ENCODE results near the gene OR7C2. TPM values are rescaled to one million over a fixed set of nuclear protein-coding genes. Genes with fewer than 3 reads are reported as not detected.

The OR7C2 gene
- total and polyA plus RNA-seq, 2 donors (not counting 1 experiment from before 2014, with no cell fraction given) = not detected

DNA sequence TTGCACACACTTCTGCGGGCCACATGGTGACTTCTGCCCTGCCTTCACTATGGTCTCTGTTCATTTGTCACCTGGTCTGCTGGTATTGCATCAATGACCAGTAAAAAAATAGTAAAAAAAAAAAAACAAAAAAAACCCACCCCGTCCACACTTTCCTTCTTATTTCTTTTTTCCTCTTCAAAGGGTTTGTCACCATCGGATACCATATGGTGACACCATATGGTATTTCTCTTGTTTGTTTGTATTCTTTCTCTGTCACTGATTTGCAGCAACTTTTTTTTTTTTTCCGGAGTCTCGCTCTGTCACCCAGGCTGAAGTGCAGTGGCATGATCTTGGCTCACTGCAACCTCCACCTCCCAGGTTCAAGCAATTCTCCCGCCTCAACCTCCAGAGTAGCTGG, 26.2 kb upstream of the OR7C2 start:
- Histone ChIP-seq H3K4me2 (ENCODE audit: extremely low read depth, insufficient read depth, low read length) (no peak overlapping the region), H4K20me1 (ENCODE audit: control insufficient read depth, extremely low read depth, insufficient read depth, low read length) (no peaks in the 10 kb centered on the region), H3K27me3 (ENCODE audit: control insufficient read depth, insufficient read depth, low read length) (no peaks in the 10 kb centered on the region), H3K9me3 (ENCODE audit: control insufficient read depth, insufficient read depth, low read depth, low read length) (no peaks in the 10 kb centered on the region), H3K9ac (ENCODE audit: insufficient read depth, low read length) (no peak overlapping the region), H3K4me3 (replicated peaks in 1 of 4; ENCODE audit: control extremely low read depth in 1 of 4, insufficient read depth in 1 of 4, low read depth in 3 of 4, low read length in 4 of 4) (no peak overlapping the region), H3K79me2 (ENCODE audit: control insufficient read depth, insufficient read depth, low read length) (no peaks in the 10 kb centered on the region), H2AFZ (ENCODE audit: low read length) (no peak overlapping the region), H3K27ac (ENCODE audit: insufficient read depth, low read length) (no peak overlapping the region), H3K4me1 (ENCODE audit: control insufficient read depth, extremely low read depth, insufficient read depth, low read length) (no peaks in the 10 kb centered on the region), H3K36me3 (ENCODE audit: control insufficient read depth, insufficient read depth, low read length) (no peaks in the 10 kb centered on the region)
- DNase-seq (ENCODE audit: low read depth in 2 of 2) = no peak
- TF ChIP-seq, protein P1, sequence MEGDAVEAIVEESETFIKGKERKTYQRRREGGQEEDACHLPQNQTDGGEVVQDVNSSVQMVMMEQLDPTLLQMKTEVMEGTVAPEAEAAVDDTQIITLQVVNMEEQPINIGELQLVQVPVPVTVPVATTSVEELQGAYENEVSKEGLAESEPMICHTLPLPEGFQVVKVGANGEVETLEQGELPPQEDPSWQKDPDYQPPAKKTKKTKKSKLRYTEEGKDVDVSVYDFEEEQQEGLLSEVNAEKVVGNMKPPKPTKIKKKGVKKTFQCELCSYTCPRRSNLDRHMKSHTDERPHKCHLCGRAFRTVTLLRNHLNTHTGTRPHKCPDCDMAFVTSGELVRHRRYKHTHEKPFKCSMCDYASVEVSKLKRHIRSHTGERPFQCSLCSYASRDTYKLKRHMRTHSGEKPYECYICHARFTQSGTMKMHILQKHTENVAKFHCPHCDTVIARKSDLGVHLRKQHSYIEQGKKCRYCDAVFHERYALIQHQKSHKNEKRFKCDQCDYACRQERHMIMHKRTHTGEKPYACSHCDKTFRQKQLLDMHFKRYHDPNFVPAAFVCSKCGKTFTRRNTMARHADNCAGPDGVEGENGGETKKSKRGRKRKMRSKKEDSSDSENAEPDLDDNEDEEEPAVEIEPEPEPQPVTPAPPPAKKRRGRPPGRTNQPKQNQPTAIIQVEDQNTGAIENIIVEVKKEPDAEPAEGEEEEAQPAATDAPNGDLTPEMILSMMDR (conservative IDR thresholded peaks at IDR 0.05 in 1 of 2, IDR thresholded peaks at IDR 0.05 in 1 of 2; ENCODE audit: low read depth in 1 of 2, low read length in 2 of 2) = no peak
- no peak for TF ChIP-seq EZH2 (IDR thresholded peaks at IDR 0.05; ENCODE audit: low read length, missing control alignments)

DNA sequence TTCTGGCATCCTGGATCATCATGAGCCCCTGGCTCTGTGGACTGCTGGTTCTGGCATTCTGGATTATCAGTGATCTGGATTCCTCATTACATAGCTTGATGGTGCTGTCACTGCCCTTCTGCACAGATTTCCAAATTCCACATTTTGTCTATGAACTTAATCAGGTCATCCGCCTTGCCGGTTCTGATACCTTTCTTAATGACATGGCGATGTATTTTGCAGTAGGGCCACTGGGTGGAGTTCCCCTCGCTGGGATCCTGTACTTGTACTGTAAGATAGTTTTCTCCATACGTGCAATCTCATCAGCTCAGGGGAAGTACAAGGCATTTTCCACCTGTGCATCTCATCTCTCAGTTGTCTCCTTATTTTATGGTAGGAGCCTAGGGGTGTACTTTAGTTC, 24.4 kb upstream of the OR7C2 start:
- Histone ChIP-seq H3K9ac (ENCODE audit: insufficient read depth, low read length) (no peak overlapping the region), H3K4me2 (ENCODE audit: extremely low read depth, insufficient read depth, low read length) (no peak overlapping the region), H2AFZ (ENCODE audit: low read length) (no peak overlapping the region), H3K36me3 (ENCODE audit: control insufficient read depth, insufficient read depth, low read length) (no peaks in the 10 kb centered on the region), H3K79me2 (ENCODE audit: control insufficient read depth, insufficient read depth, low read length) (no peaks in the 10 kb centered on the region), H3K27me3 (ENCODE audit: control insufficient read depth, insufficient read depth, low read length) (no peaks in the 10 kb centered on the region), H3K4me1 (ENCODE audit: control insufficient read depth, extremely low read depth, insufficient read depth, low read length) (no peaks in the 10 kb centered on the region), H3K27ac (ENCODE audit: insufficient read depth, low read length) (no peak overlapping the region), H4K20me1 (ENCODE audit: control insufficient read depth, extremely low read depth, insufficient read depth, low read length) (no peaks in the 10 kb centered on the region), H3K4me3 (replicated peaks in 1 of 4; ENCODE audit: control extremely low read depth in 1 of 4, insufficient read depth in 1 of 4, low read depth in 3 of 4, low read length in 4 of 4) (no peak overlapping the region), H3K9me3 (ENCODE audit: control insufficient read depth, insufficient read depth, low read depth, low read length) (no peaks in the 10 kb centered on the region)
- DNase-seq (ENCODE audit: low read depth in 2 of 2) = no peak
- TF ChIP-seq, protein P1 (conservative IDR thresholded peaks at IDR 0.05 in 1 of 2, IDR thresholded peaks at IDR 0.05 in 1 of 2; ENCODE audit: low read depth in 1 of 2, low read length in 2 of 2) = no peak
- TF ChIP-seq EZH2 (IDR thresholded peaks at IDR 0.05; ENCODE audit: low read length, missing control alignments) = no peak

- Histone ChIP-seq H3K36me3 (ENCODE audit: control insufficient read depth, insufficient read depth, low read length) (no peaks in the 10 kb centered on the region), H4K20me1 (ENCODE audit: control insufficient read depth, extremely low read depth, insufficient read depth, low read length) (no peaks in the 10 kb centered on the region), H3K79me2 (ENCODE audit: control insufficient read depth, insufficient read depth, low read length) (no peaks in the 10 kb centered on the region), H3K4me1 (ENCODE audit: control insufficient read depth, extremely low read depth, insufficient read depth, low read length) (no peaks in the 10 kb centered on the region), H3K27ac (ENCODE audit: insufficient read depth, low read length) (no peak overlapping the region), H3K9me3 (ENCODE audit: control insufficient read depth, insufficient read depth, low read depth, low read length) (no peaks in the 10 kb centered on the region), H2AFZ (ENCODE audit: low read length) (no peak overlapping the region), H3K4me2 (ENCODE audit: extremely low read depth, insufficient read depth, low read length) (no peak overlapping the region), H3K9ac (ENCODE audit: insufficient read depth, low read length) (no peak overlapping the region), H3K27me3 (ENCODE audit: control insufficient read depth, insufficient read depth, low read length) (no peaks in the 10 kb centered on the region), H3K4me3 (replicated peaks in 1 of 4; ENCODE audit: control extremely low read depth in 1 of 4, insufficient read depth in 1 of 4, low read depth in 3 of 4, low read length in 4 of 4) (no peak overlapping the region)
- TF ChIP-seq, protein P1 (conservative IDR thresholded peaks at IDR 0.05 in 1 of 2, IDR thresholded peaks at IDR 0.05 in 1 of 2; ENCODE audit: low read depth in 1 of 2, low read length in 2 of 2) = no peak
- TF ChIP-seq EZH2 (IDR thresholded peaks at IDR 0.05; ENCODE audit: low read length, missing control alignments) = no peak
- no peak for DNase-seq (ENCODE audit: low read depth in 2 of 2)
Measured at GRCh38 chr19:14933506-14933905, 7.8 kb upstream of the OR7C2 start.

Measured in fibroblast of lung (primary cell).